Transverse colon (tissue), 4 donors: ENCODE measurements around the gene PHACTR2. TPM values are rescaled to one million over a fixed set of nuclear protein-coding genes. Genes with fewer than 3 reads are reported as not detected.
"Not testable (repeated sequence)": the region's sequence is repeated elsewhere in the genome, so short reads cannot be mapped to it uniquely, and the experiment has no call there.

ENCODE experiments used
- DNase-seq: peaks from one replicate; pipeline ENCODE4 v3.0.0-alpha.2; 2019
- H3K27ac ChIP-seq, 4 donors: fragments of 200-600 bp; sonication (generic); 2 replicates each; pipeline ENCODE4 v1.5.1; 2016 to 2018; ENCODE audit warnings: inconsistent platforms in 4 of 4
- H3K27me3 ChIP-seq: fragments of 200-600 bp; sonication (generic); 2 replicates; pipeline ENCODE4 v1.5.1; 2017; ENCODE audit warnings: inconsistent platforms
- H3K36me3 ChIP-seq, 4 donors: fragments of 200-600 bp; sonication (generic); 2 replicates each; pipeline ENCODE4 v1.5.1; 2017 to 2019; ENCODE audit warnings: inconsistent platforms in 4 of 4
- H3K4me1 ChIP-seq, 4 donors: fragments of 200-600 bp; sonication (generic); 2 replicates each; pipeline ENCODE4 v1.5.1; 2017 to 2020; ENCODE audit warnings: inconsistent platforms in 4 of 4
- H3K4me3 ChIP-seq, 4 donors: fragments of 200-600 bp; sonication (generic); 1 replicate in 1 of 4; 2 replicates in 3 of 4; pipeline versions ENCODE4 v1.5.1 to v1.6.1; 2017 to 2019; ENCODE audit warnings: inconsistent platforms in 4 of 4
- H3K9me3 ChIP-seq, 2 donors: fragments of 200-600 bp; sonication (generic); 2 replicates each; pipeline ENCODE4 v1.5.1; 2017 to 2019; ENCODE audit warnings: inconsistent platforms in 2 of 2
- EP300 ChIP-seq: sonication (generic); formaldehyde crosslinking; IDR thresholded peaks from one replicate; pipeline ENCODE4 v1.6.1; 2017; ENCODE audit warnings: antibody characterized with exemption, low read depth
- POLR2A ChIP-seq: fragments of 450-650 bp; IDR thresholded peaks from one replicate; pipeline ENCODE4 v1.6.1; 2016; ENCODE audit warnings: antibody characterized with exemption, mild to moderate bottlenecking, moderate library complexity
- POLR2AphosphoS5 ChIP-seq, 3 donors: sonication (generic); formaldehyde crosslinking; IDR thresholded peaks; one replicate each; pipeline ENCODE4 v1.6.1; 2016; ENCODE audit warnings: antibody characterized with exemption in 3 of 3
- WGBS, 2 donors: methylation state at CpG; one replicate each; pipeline ENCODE4 v1.1.5; 2018; ENCODE audit warnings: low coverage in 1 of 2; 5-methylcytosine and 5-hydroxymethylcytosine counted together
- in situ Hi-C, 4 donors: fragments of 200-750 bp; cut with MboI; loops; one replicate each; pipeline versions ENCODE4 v1.15.0 to v1.15.1; 2017; ENCODE audit warnings: low sequenced_read_pairs in 3 of 4, low pct_ligation_motif_present in 1 of 4, low pct_unique_long_range_greater_than_20kb in 1 of 4
- intact Hi-C: fragments of 100-400 bp; cut with DNase I; formaldehyde crosslinking; loops from one replicate; pipeline ENCODE4 v1.15.1; 2023; ENCODE audit warnings: low total_unique reads
- total RNA-seq, 4 donors: library from RNA; depleted of rRNA; stranded (reverse); fragments of >200 nt; gene quantifications; one replicate each; pipeline ENCODE4 v1.1.0, GENCODE V29; 2016
- TF ChIP-seq, protein P1 (sequence below), 5 experiments: fragments of 200-600 bp in 3 of 5; fragments of 450-650 bp in 2 of 5; sonication (generic) in 3 of 5; IDR thresholded peaks; 1 replicate in 2 of 5; 2 replicates in 3 of 5; pipeline ENCODE4 v1.5.1; 2016 to 2017; ENCODE audit warnings: antibody characterized with exemption in 5 of 5, inconsistent platforms in 3 of 5, mild to moderate bottlenecking in 2 of 5, moderate library complexity in 1 of 5

Gene PHACTR2
- total RNA-seq, 4 donors from 2014 or later, result 38.6 to 56.8 (median 48.7) TPM

DNA sequence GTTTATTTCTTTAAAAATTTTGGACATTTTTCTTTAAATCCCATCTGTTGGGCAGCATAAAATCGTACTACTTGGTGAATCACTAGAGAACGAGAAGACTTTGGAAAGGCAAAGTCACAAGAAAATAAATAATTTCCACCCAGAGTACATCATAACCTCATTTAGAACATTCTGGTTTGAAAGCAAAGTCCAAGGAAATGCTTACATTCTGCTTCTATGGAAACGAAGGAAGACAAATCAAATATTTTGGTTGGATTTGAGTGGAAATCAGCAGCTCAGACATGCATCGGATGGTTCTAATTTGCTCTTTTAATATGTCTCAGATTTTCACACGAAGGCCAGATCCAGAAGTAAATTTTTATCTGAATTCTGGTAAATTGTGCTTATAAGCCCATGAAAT, 104.7 kb downstream of the PHACTR2 start:
- intact Hi-C loops, result no loop called here
- H3K27ac ChIP-seq, result peak overlapping the region in 1 of 4 donors; percentile 26
- peaks cover 0 to 24% (median 7%) of the 10 kb centered on the region in 4 donors for H3K36me3 ChIP-seq
- DNase-seq, result no peak
- H3K4me3 ChIP-seq, result no peak overlapping the region
- no peaks in the 10 kb centered on the region for H3K27me3 ChIP-seq
- H3K9me3 ChIP-seq, result peaks cover 5 to 11% of the 10 kb centered on the region in 2 donors
- no peaks in the 10 kb centered on the region for H3K4me1 ChIP-seq
- TF ChIP-seq, protein P1, sequence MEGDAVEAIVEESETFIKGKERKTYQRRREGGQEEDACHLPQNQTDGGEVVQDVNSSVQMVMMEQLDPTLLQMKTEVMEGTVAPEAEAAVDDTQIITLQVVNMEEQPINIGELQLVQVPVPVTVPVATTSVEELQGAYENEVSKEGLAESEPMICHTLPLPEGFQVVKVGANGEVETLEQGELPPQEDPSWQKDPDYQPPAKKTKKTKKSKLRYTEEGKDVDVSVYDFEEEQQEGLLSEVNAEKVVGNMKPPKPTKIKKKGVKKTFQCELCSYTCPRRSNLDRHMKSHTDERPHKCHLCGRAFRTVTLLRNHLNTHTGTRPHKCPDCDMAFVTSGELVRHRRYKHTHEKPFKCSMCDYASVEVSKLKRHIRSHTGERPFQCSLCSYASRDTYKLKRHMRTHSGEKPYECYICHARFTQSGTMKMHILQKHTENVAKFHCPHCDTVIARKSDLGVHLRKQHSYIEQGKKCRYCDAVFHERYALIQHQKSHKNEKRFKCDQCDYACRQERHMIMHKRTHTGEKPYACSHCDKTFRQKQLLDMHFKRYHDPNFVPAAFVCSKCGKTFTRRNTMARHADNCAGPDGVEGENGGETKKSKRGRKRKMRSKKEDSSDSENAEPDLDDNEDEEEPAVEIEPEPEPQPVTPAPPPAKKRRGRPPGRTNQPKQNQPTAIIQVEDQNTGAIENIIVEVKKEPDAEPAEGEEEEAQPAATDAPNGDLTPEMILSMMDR (IDR thresholded peaks at IDR 0.05), result no peak
- TF ChIP-seq POLR2A (no peak), EP300 (no peak), POLR2AphosphoS5 (IDR thresholded peaks at IDR 0.05) (no peak)
- WGBS, 2 donors, result 62 to 73% methylated on average over 5 of the region's 5 CpGs
- in situ Hi-C loops, result no loop called here

DNA sequence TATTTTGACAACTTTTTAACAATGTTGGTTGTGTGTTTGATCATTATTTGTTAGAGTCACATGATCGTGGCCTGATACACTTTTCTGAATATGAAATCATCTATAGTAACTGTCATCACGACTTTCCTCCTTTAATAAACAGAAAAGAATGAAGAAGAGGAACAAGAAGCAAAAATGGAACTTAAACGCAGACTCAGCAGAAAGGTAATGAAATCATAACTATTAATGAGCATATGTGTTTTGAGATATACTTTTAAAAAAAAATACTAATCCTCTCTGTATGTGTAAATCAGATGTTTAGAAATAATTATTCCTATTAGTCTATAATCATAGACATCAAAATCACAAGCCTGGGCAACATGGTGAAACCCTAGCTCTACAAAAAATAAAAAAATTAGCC, 105.3 kb downstream of the PHACTR2 start:
- intact Hi-C loops (no loop called here), in situ Hi-C loops (no loop called here)
- 84 to 85% methylated on average over 3 of the region's 3 CpGs for WGBS, 2 donors
- no peak for DNase-seq
- H3K27ac ChIP-seq, result no peak overlapping the region
- no peaks in the 10 kb centered on the region for H3K27me3 ChIP-seq
- TF ChIP-seq POLR2AphosphoS5 (IDR thresholded peaks at IDR 0.05) (no peak), POLR2A (no peak), EP300 (no peak)
- TF ChIP-seq, protein P1 (IDR thresholded peaks at IDR 0.05), result no peak
- H3K4me1 ChIP-seq, result no peaks in the 10 kb centered on the region
- H3K9me3 ChIP-seq, result peaks cover 5 to 11% of the 10 kb centered on the region in 2 donors
- peaks cover 0 to 24% (median 7%) of the 10 kb centered on the region in 4 donors for H3K36me3 ChIP-seq
- H3K4me3 ChIP-seq, result no peak overlapping the region

DNA sequence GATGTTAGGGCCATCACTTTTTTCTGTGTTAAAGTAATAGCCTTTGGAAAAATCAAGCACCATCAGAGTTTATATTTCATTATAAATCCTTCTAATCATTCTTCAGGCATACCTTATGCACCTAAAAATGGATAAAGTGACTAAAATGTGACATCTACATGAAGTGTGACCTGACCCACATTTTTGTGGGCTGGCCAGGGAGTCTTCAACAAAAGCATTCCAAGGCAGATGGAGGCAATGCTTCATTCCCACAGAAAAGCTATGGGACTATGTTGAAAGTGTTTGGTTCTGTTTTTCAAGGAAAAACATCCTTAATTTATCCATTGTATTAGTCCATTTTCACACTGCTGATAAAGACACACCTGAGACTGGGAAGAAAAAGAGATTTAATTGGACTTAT, 106.6 kb downstream of the PHACTR2 start:
- no peak for DNase-seq
- Histone ChIP-seq H3K36me3 (peaks cover 0 to 24% (median 9%) of the 10 kb centered on the region in 4 donors), H3K9me3 (peaks cover 5 to 11% of the 10 kb centered on the region in 2 donors), H3K27ac (no peak overlapping the region), H3K4me1 (no peaks in the 10 kb centered on the region), H3K27me3 (no peaks in the 10 kb centered on the region), H3K4me3 (no peak overlapping the region)
- intact Hi-C loops (no loop called here), in situ Hi-C loops (no loop called here)
- TF ChIP-seq POLR2A, result no peak
- TF ChIP-seq POLR2AphosphoS5 (IDR thresholded peaks at IDR 0.05), result no peak
- no peak for TF ChIP-seq EP300
- TF ChIP-seq, protein P1 (IDR thresholded peaks at IDR 0.05), result no peak

DNA sequence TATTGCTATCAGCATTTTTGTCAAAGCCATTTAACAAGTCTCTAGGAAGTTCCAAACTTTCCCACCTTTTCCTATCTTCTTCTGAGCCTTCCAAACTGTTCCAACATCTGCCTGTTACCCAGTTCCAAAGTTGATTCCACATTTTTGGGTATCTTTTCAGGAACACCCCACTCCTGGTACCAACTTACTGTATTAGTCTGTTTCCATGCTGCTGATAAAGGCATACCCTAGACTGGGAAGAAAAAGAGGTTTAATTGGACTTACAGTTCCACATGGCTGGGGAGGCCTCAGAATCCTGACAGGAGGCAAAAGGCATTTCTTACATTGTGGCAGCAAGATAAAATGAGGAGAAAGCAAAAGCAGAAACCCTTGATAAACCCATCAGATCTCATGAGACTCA, 108.6 kb downstream of the PHACTR2 start:
- in situ Hi-C loops, H3K27ac ChIP-seq, H3K27me3 ChIP-seq, H3K4me1 ChIP-seq, DNase-seq, H3K4me3 ChIP-seq, intact Hi-C loops: not testable (repeated sequence)
- Histone ChIP-seq H3K36me3 (peaks cover 0 to 24% (median 9%) of the 10 kb centered on the region in 4 donors), H3K9me3 (peaks cover 5 to 11% of the 10 kb centered on the region in 2 donors)
